ENCODE data around the gene HOXA3. TPM values are rescaled to one million over a fixed set of nuclear protein-coding genes. Genes with fewer than 3 reads are reported as not detected.

The HOXA3 gene
- total and polyA plus RNA-seq, 2 experiments from 2014 or later: 0.83 to 4.1 TPM

GRCh38 chr7:27082171-27082570 is 70.2 kb downstream of the HOXA3 start:
- no peak overlapping the region for H2AFZ ChIP-seq
- no peaks in the 10 kb centered on the region for H3K79me2 ChIP-seq
- no peaks in the 10 kb centered on the region for H3K4me1 ChIP-seq (ENCODE audit: insufficient read depth)
- H3K9me3 ChIP-seq (ENCODE audit: low read depth): no peaks in the 10 kb centered on the region
- H3K4me2 ChIP-seq: no peak overlapping the region
- no peaks in the 10 kb centered on the region for H3K9me2 ChIP-seq (replicated peaks; ENCODE audit: insufficient read depth)
- no peak overlapping the region for H3K27ac ChIP-seq
- no peaks in the 10 kb centered on the region for H4K20me1 ChIP-seq (ENCODE audit: insufficient read depth, poor library complexity, severe bottlenecking)
- no peak overlapping the region for H3K4me3 ChIP-seq
- no peaks in the 10 kb centered on the region for H3K27me3 ChIP-seq
- no peaks in the 10 kb centered on the region for H3K36me3 ChIP-seq (replicated peaks; ENCODE audit: insufficient read depth, low read depth)
- 100% methylated on average over 1 of the region's 1 CpG for WGBS (ENCODE audit: low lambda C conversion rate, missing lambda C conversion rate)
- no peak for TF ChIP-seq EZH2phosphoT487 (IDR thresholded peaks at IDR 0.05; ENCODE audit: low read depth, severe bottlenecking, unreplicated experiment)
- no peak for TF ChIP-seq EZH2 (IDR thresholded peaks at IDR 0.05; ENCODE audit: borderline replicate concordance)
- TF ChIP-seq, protein P1, sequence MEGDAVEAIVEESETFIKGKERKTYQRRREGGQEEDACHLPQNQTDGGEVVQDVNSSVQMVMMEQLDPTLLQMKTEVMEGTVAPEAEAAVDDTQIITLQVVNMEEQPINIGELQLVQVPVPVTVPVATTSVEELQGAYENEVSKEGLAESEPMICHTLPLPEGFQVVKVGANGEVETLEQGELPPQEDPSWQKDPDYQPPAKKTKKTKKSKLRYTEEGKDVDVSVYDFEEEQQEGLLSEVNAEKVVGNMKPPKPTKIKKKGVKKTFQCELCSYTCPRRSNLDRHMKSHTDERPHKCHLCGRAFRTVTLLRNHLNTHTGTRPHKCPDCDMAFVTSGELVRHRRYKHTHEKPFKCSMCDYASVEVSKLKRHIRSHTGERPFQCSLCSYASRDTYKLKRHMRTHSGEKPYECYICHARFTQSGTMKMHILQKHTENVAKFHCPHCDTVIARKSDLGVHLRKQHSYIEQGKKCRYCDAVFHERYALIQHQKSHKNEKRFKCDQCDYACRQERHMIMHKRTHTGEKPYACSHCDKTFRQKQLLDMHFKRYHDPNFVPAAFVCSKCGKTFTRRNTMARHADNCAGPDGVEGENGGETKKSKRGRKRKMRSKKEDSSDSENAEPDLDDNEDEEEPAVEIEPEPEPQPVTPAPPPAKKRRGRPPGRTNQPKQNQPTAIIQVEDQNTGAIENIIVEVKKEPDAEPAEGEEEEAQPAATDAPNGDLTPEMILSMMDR (IDR thresholded peaks at IDR 0.05; ENCODE audit: poor library complexity): no peak
- no peak for DNase-seq (ENCODE audit: low spot score)

- no peaks in the 10 kb centered on the region for H3K27me3 ChIP-seq
- H3K4me1 ChIP-seq (ENCODE audit: insufficient read depth): no peaks in the 10 kb centered on the region
- H3K4me2 ChIP-seq: no peak overlapping the region
- H3K9me2 ChIP-seq (replicated peaks; ENCODE audit: insufficient read depth): no peaks in the 10 kb centered on the region
- TF ChIP-seq, protein P1 (IDR thresholded peaks at IDR 0.05; ENCODE audit: poor library complexity): no peak
- TF ChIP-seq EZH2 (IDR thresholded peaks at IDR 0.05; ENCODE audit: borderline replicate concordance) (no peak), EZH2phosphoT487 (IDR thresholded peaks at IDR 0.05; ENCODE audit: low read depth, severe bottlenecking, unreplicated experiment) (no peak)
- DNase-seq (ENCODE audit: low spot score): no peak
- H3K9me3 ChIP-seq (ENCODE audit: low read depth): no peaks in the 10 kb centered on the region
- H4K20me1 ChIP-seq (ENCODE audit: insufficient read depth, poor library complexity, severe bottlenecking): no peaks in the 10 kb centered on the region
- no peak overlapping the region for H2AFZ ChIP-seq
- H3K79me2 ChIP-seq: no peaks in the 10 kb centered on the region
- 42% methylated on average over 4 of the region's 4 CpGs for WGBS (ENCODE audit: low lambda C conversion rate, missing lambda C conversion rate)
- no peak overlapping the region for H3K27ac ChIP-seq
- no peak overlapping the region for H3K4me3 ChIP-seq
- H3K36me3 ChIP-seq (replicated peaks; ENCODE audit: insufficient read depth, low read depth): no peaks in the 10 kb centered on the region
Observed at GRCh38 chr7:27080844-27081436, 71.4 kb downstream of the HOXA3 start.

DNA sequence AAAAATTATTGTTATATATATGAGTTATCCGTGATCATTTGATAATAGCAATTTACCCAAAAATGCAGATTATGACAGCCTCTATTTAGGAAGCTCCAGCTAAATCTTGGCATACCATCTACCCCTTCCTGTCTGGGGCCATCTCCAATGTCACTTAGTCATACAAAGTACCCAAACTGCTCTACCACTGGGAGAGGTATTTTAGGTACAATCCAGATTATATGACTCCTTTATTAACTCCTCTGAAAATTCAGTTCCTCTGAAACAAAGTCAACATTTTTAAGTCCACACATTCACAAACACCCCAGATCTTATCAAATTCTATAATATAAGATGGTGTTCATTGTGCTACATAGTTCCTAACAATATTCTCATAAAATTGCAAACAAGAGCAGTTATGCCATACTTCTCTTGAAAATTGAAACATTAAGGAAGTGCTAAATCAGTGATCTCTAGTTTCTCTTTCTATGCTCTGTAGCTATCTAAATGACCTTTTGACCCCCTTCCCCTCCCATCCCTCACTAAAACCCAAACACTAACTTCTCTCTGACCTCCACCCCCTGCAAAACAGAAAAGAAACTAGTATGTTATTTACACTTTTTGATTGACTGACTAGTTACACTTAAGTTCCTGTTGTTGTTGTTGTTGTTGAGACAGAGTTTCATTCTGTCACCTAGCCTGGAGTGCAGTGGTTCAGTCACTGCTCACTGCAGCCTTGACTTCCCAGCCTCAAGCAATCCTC is 73.0 kb downstream of the HOXA3 start:
- Histone ChIP-seq H4K20me1 (ENCODE audit: insufficient read depth, poor library complexity, severe bottlenecking) (no peaks in the 10 kb centered on the region), H3K4me2 (no peak overlapping the region), H3K9me2 (replicated peaks; ENCODE audit: insufficient read depth) (no peaks in the 10 kb centered on the region), H3K9me3 (ENCODE audit: low read depth) (no peaks in the 10 kb centered on the region), H3K27ac (no peak overlapping the region), H3K4me1 (ENCODE audit: insufficient read depth) (no peaks in the 10 kb centered on the region), H3K79me2 (no peaks in the 10 kb centered on the region), H3K4me3 (no peak overlapping the region), H3K36me3 (replicated peaks; ENCODE audit: insufficient read depth, low read depth) (no peaks in the 10 kb centered on the region), H3K27me3 (no peaks in the 10 kb centered on the region), H2AFZ (no peak overlapping the region)
- no peak for DNase-seq (ENCODE audit: low spot score)
- WGBS (ENCODE audit: low lambda C conversion rate, missing lambda C conversion rate): 93% methylated on average over 1 of the region's 1 CpG
- TF ChIP-seq EZH2phosphoT487 (IDR thresholded peaks at IDR 0.05; ENCODE audit: low read depth, severe bottlenecking, unreplicated experiment): no peak
- no peak for TF ChIP-seq EZH2 (IDR thresholded peaks at IDR 0.05; ENCODE audit: borderline replicate concordance)
- TF ChIP-seq, protein P1 (IDR thresholded peaks at IDR 0.05; ENCODE audit: poor library complexity): no peak

Measured in hepatocyte (in vitro differentiated cells).